ENCODE data around the gene IL17D.
"Not testable (repeated sequence)": the region's sequence is repeated elsewhere in the genome, so short reads cannot be mapped to it uniquely, and the experiment has no call there.

The IL17D gene

GRCh38 chr13:20720499-20720898 is 17.0 kb downstream of the IL17D start:
- no peaks in the 10 kb centered on the region for H3K9me3 Mint-ChIP-seq
- H3K4me3 Mint-ChIP-seq: no peak overlapping the region
- DNase-seq: no peak
- no peak overlapping the region for H3K27ac Mint-ChIP-seq
- peaks cover 10% of the 10 kb centered on the region for H3K27me3 Mint-ChIP-seq
- no peaks in the 10 kb centered on the region for H3K36me3 Mint-ChIP-seq (ENCODE audit: low read depth)
- peaks cover 13% of the 10 kb centered on the region for H3K4me1 Mint-ChIP-seq (ENCODE audit: low read depth)

GRCh38 chr13:20721058-20721453 is 17.6 kb downstream of the IL17D start:
- no peaks in the 10 kb centered on the region for H3K36me3 Mint-ChIP-seq (ENCODE audit: low read depth)
- H3K4me3 Mint-ChIP-seq: no peak overlapping the region
- peaks cover 13% of the 10 kb centered on the region for H3K4me1 Mint-ChIP-seq (ENCODE audit: low read depth)
- DNase-seq: no peak
- no peaks in the 10 kb centered on the region for H3K9me3 Mint-ChIP-seq
- peaks cover 10% of the 10 kb centered on the region for H3K27me3 Mint-ChIP-seq
- H3K27ac Mint-ChIP-seq: no peak overlapping the region

- H3K27ac Mint-ChIP-seq: no peak overlapping the region
- no peaks in the 10 kb centered on the region for H3K36me3 Mint-ChIP-seq (ENCODE audit: low read depth)
- H3K4me1 Mint-ChIP-seq (ENCODE audit: low read depth): peaks cover 15% of the 10 kb centered on the region
- H3K4me3 Mint-ChIP-seq: peak overlapping the region; percentile 42
- H3K9me3 Mint-ChIP-seq: no peaks in the 10 kb centered on the region
- H3K27me3 Mint-ChIP-seq: peaks cover 10% of the 10 kb centered on the region
- peak; percentile 44 for DNase-seq
Observed at GRCh38 chr13:20721454-20722357, 18.2 kb downstream of the IL17D start.

GRCh38 chr13:20727856-20728255 is 24.4 kb downstream of the IL17D start:
- no peak overlapping the region for H3K4me3 Mint-ChIP-seq
- H3K27ac Mint-ChIP-seq: no peak overlapping the region
- peaks cover 5% of the 10 kb centered on the region for H3K27me3 Mint-ChIP-seq
- peaks cover 30% of the 10 kb centered on the region for H3K36me3 Mint-ChIP-seq (ENCODE audit: low read depth)
- H3K9me3 Mint-ChIP-seq: no peaks in the 10 kb centered on the region
- peaks cover 2% of the 10 kb centered on the region for H3K4me1 Mint-ChIP-seq (ENCODE audit: low read depth)
- DNase-seq: no peak

- Mint-ChIP-seq H3K4me1 (ENCODE audit: low read depth) (peaks cover 2% of the 10 kb centered on the region), H3K36me3 (ENCODE audit: low read depth) (peaks cover 30% of the 10 kb centered on the region), H3K27me3 (no peaks in the 10 kb centered on the region), H3K9me3 (no peaks in the 10 kb centered on the region), H3K4me3 (no peak overlapping the region), H3K27ac (no peak overlapping the region)
- no peak for DNase-seq
Observed at GRCh38 chr13:20728579-20729311, 25.2 kb downstream of the IL17D start.

GRCh38 chr13:20729633-20730585 is 26.4 kb downstream of the IL17D start:
- H3K9me3 Mint-ChIP-seq: no peaks in the 10 kb centered on the region
- peaks cover 33% of the 10 kb centered on the region for H3K36me3 Mint-ChIP-seq (ENCODE audit: low read depth)
- H3K4me3 Mint-ChIP-seq: no peak overlapping the region
- no peak overlapping the region for H3K27ac Mint-ChIP-seq
- no peaks in the 10 kb centered on the region for H3K27me3 Mint-ChIP-seq
- DNase-seq: no peak
- peaks cover 2% of the 10 kb centered on the region for H3K4me1 Mint-ChIP-seq (ENCODE audit: low read depth)

GRCh38 chr13:20738616-20739015 is 35.1 kb downstream of the IL17D start:
- H3K4me3 Mint-ChIP-seq: no peak overlapping the region
- peaks cover 2% of the 10 kb centered on the region for H3K9me3 Mint-ChIP-seq
- DNase-seq: no peak
- no peaks in the 10 kb centered on the region for H3K4me1 Mint-ChIP-seq (ENCODE audit: low read depth)
- peaks cover 24% of the 10 kb centered on the region for H3K36me3 Mint-ChIP-seq (ENCODE audit: low read depth)
- no peak overlapping the region for H3K27ac Mint-ChIP-seq
- no peaks in the 10 kb centered on the region for H3K27me3 Mint-ChIP-seq

GRCh38 chr13:20740021-20740420 is 36.5 kb downstream of the IL17D start:
- Mint-ChIP-seq H3K36me3 (ENCODE audit: low read depth) (peaks cover 28% of the 10 kb centered on the region), H3K4me3 (no peak overlapping the region), H3K27me3 (no peaks in the 10 kb centered on the region), H3K9me3 (peaks cover 15% of the 10 kb centered on the region), H3K27ac (no peak overlapping the region), H3K4me1 (ENCODE audit: low read depth) (no peaks in the 10 kb centered on the region)
- DNase-seq: no peak

GRCh38 chr13:20743830-20744404 is 40.4 kb downstream of the IL17D start:
- Mint-ChIP-seq H3K9me3 (peaks cover 37% of the 10 kb centered on the region), H3K36me3 (ENCODE audit: low read depth) (peaks cover 45% of the 10 kb centered on the region)
- not testable (repeated sequence) for DNase-seq; H3K27me3 Mint-ChIP-seq; H3K27ac Mint-ChIP-seq; H3K4me1 Mint-ChIP-seq (ENCODE audit: low read depth); H3K4me3 Mint-ChIP-seq

GRCh38 chr13:20749377-20749776 is 45.9 kb downstream of the IL17D start:
- Mint-ChIP-seq H3K27ac (no peak overlapping the region), H3K36me3 (ENCODE audit: low read depth) (peaks cover 58% of the 10 kb centered on the region), H3K27me3 (no peaks in the 10 kb centered on the region), H3K9me3 (peaks cover 64% of the 10 kb centered on the region), H3K4me3 (no peak overlapping the region), H3K4me1 (ENCODE audit: low read depth) (no peaks in the 10 kb centered on the region)
- DNase-seq: no peak

- H3K9me3 Mint-ChIP-seq: peaks cover 40% of the 10 kb centered on the region
- H3K27me3 Mint-ChIP-seq: no peaks in the 10 kb centered on the region
- no peaks in the 10 kb centered on the region for H3K4me1 Mint-ChIP-seq (ENCODE audit: low read depth)
- no peak overlapping the region for H3K27ac Mint-ChIP-seq
- H3K36me3 Mint-ChIP-seq (ENCODE audit: low read depth): peaks cover 66% of the 10 kb centered on the region
- H3K4me3 Mint-ChIP-seq: no peak overlapping the region
- DNase-seq: no peak
Observed at GRCh38 chr13:20754009-20754408, 50.5 kb downstream of the IL17D start.

- Mint-ChIP-seq H3K36me3 (ENCODE audit: low read depth) (peaks cover 24% of the 10 kb centered on the region), H3K4me3 (no peak overlapping the region), H3K9me3 (peaks cover 7% of the 10 kb centered on the region), H3K27ac (no peak overlapping the region), H3K27me3 (no peaks in the 10 kb centered on the region), H3K4me1 (ENCODE audit: low read depth) (no peaks in the 10 kb centered on the region)
- no peak for DNase-seq
Observed at GRCh38 chr13:20760872-20761271, 57.4 kb downstream of the IL17D start.

GRCh38 chr13:20767309-20767943 is 63.9 kb downstream of the IL17D start:
- Mint-ChIP-seq H3K4me1 (ENCODE audit: low read depth) (peaks cover 29% of the 10 kb centered on the region), H3K27ac (no peak overlapping the region), H3K36me3 (ENCODE audit: low read depth) (peaks cover 52% of the 10 kb centered on the region), H3K4me3 (no peak overlapping the region), H3K9me3 (peaks cover 28% of the 10 kb centered on the region), H3K27me3 (no peaks in the 10 kb centered on the region)
- DNase-seq: no peak

All from activated T-cell treated with anti-CD3 and anti-CD28 coated beads, Interleukin-2, amount 50 U/mL, for 24 hours (primary cell).